ENCODE data around the gene CRNKL1.

CRNKL1 gene

DNA sequence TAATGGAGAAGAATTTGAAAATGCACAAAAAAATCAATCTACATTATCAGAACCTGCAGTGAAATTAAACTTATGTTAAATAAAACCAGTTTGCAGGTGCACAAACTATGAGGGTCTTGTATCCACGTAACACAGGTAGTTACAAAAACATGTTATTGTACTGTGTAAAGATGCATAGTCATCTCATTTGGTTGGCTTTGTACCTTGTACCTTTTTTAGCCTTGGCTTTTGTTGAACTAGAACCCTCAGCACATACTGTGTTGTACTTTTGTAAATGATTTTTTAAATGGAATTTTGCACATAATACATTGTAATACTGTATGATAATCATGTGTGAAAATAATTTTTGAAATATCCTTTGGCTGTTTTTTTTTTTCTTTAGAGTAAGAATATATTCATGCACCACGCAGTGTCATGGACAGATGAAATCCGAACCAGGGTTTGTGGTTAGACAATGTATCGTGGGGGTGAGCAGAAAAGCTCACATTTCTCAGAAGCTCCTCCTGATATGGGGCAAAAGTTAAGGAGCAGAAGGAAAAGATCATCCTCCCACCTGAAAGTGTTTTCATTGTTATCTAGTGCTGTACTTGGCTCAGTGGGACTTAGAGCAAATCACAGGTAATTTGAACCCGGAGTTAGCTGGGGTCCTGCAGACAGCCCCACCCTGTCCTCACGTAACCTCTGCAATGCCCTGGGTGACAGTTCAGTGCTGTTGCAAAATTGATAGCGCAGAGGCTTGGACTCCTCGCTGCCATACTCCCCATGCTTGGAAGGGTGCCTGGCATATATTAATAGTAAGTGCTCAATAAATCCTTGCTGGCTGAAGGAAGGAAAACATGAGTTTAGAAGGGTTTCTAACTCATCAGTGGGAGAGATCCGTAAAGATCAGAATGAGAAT lies 49.9 kb downstream of the CRNKL1 start:
- peak; percentile 87 for ATAC-seq
- TF ChIP-seq RARB (CRISPR knock-in tag; IDR thresholded peaks at IDR 0.05) (no peak), OSR1 (CRISPR knock-in tag; IDR thresholded peaks at IDR 0.05) (no peak)

DNA sequence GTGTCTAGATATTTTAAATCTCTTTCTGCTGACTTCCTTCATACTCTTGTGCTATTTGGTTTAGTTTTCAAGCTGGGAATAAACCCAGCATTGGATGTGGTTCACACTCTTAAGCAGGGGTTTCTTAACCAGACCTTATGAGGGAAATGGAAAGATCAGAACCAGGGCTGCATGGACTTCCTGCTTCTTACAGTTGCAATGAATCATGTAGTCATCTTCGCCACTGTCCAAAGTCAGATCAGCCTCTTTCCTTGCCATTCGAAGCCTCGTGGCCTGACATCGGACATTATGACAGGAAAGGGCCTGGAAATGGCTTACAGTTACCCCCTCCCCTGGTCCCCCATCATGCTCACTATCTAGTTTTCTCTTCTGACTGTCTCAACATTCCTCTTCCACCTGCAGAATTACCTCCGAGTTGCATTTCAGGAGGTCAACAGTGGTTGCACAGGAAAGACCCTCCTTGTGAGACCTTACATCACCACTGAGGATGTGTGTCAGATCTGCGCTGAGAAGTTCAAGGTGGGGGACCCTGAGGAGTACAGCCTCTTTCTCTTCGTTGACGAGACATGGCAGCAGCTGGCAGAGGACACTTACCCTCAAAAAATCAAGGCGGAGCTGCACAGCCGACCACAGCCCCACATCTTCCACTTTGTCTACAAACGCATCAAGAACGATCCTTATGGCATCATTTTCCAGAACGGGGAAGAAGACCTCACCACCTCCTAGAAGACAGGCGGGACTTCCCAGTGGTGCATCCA lies 51.9 kb downstream of the CRNKL1 start:
- no peak for ATAC-seq
- TF ChIP-seq, protein P1, sequence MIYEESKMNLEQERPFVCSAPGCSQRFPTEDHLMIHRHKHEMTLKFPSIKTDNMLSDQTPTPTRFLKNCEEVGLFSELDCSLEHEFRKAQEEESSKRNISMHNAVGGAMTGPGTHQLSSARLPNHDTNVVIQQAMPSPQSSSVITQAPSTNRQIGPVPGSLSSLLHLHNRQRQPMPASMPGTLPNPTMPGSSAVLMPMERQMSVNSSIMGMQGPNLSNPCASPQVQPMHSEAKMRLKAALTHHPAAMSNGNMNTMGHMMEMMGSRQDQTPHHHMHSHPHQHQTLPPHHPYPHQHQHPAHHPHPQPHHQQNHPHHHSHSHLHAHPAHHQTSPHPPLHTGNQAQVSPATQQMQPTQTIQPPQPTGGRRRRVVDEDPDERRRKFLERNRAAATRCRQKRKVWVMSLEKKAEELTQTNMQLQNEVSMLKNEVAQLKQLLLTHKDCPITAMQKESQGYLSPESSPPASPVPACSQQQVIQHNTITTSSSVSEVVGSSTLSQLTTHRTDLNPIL (CRISPR knock-in tag; IDR thresholded peaks at IDR 0.05; ENCODE audit: low read depth), result no peak
- no peak for TF ChIP-seq TCF4 (CRISPR knock-in tag; IDR thresholded peaks at IDR 0.05; ENCODE audit: borderline replicate concordance)
- TF ChIP-seq BACH2 (CRISPR knock-in tag; IDR thresholded peaks at IDR 0.05; ENCODE audit: borderline replicate concordance), result no peak
- no peak for TF ChIP-seq ZFP3 (CRISPR knock-in tag; IDR thresholded peaks at IDR 0.05)
- TF ChIP-seq ESRRG (CRISPR knock-in tag; IDR thresholded peaks at IDR 0.05), result no peak
- TF ChIP-seq, protein P2, sequence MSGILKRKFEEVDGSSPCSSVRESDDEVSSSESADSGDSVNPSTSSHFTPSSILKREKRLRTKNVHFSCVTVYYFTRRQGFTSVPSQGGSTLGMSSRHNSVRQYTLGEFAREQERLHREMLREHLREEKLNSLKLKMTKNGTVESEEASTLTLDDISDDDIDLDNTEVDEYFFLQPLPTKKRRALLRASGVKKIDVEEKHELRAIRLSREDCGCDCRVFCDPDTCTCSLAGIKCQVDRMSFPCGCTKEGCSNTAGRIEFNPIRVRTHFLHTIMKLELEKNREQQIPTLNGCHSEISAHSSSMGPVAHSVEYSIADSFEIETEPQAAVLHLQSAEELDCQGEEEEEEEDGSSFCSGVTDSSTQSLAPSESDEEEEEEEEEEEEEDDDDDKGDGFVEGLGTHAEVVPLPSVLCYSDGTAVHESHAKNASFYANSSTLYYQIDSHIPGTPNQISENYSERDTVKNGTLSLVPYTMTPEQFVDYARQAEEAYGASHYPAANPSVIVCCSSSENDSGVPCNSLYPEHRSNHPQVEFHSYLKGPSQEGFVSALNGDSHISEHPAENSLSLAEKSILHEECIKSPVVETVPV (CRISPR knock-in tag; IDR thresholded peaks at IDR 0.05), result no peak
- no peak for TF ChIP-seq SNAI2 (CRISPR knock-in tag; IDR thresholded peaks at IDR 0.05)
- TF ChIP-seq ZC3H10 (CRISPR knock-in tag; IDR thresholded peaks at IDR 0.05), result no peak
- TF ChIP-seq ZNF8 (CRISPR knock-in tag; IDR thresholded peaks at IDR 0.05), result no peak
- no peak for TF ChIP-seq ISL1 (CRISPR knock-in tag; IDR thresholded peaks at IDR 0.05)
- no peak for TF ChIP-seq OSR1 (CRISPR knock-in tag; IDR thresholded peaks at IDR 0.05)
- no peak for TF ChIP-seq TOX (CRISPR knock-in tag; IDR thresholded peaks at IDR 0.05; ENCODE audit: borderline replicate concordance)
- TF ChIP-seq, protein P3, sequence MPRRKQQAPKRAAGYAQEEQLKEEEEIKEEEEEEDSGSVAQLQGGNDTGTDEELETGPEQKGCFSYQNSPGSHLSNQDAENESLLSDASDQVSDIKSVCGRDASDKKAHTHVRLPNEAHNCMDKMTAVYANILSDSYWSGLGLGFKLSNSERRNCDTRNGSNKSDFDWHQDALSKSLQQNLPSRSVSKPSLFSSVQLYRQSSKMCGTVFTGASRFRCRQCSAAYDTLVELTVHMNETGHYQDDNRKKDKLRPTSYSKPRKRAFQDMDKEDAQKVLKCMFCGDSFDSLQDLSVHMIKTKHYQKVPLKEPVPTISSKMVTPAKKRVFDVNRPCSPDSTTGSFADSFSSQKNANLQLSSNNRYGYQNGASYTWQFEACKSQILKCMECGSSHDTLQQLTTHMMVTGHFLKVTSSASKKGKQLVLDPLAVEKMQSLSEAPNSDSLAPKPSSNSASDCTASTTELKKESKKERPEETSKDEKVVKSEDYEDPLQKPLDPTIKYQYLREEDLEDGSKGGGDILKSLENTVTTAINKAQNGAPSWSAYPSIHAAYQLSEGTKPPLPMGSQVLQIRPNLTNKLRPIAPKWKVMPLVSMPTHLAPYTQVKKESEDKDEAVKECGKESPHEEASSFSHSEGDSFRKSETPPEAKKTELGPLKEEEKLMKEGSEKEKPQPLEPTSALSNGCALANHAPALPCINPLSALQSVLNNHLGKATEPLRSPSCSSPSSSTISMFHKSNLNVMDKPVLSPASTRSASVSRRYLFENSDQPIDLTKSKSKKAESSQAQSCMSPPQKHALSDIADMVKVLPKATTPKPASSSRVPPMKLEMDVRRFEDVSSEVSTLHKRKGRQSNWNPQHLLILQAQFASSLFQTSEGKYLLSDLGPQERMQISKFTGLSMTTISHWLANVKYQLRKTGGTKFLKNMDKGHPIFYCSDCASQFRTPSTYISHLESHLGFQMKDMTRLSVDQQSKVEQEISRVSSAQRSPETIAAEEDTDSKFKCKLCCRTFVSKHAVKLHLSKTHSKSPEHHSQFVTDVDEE (CRISPR knock-in tag; IDR thresholded peaks at IDR 0.05), result no peak

DNA sequence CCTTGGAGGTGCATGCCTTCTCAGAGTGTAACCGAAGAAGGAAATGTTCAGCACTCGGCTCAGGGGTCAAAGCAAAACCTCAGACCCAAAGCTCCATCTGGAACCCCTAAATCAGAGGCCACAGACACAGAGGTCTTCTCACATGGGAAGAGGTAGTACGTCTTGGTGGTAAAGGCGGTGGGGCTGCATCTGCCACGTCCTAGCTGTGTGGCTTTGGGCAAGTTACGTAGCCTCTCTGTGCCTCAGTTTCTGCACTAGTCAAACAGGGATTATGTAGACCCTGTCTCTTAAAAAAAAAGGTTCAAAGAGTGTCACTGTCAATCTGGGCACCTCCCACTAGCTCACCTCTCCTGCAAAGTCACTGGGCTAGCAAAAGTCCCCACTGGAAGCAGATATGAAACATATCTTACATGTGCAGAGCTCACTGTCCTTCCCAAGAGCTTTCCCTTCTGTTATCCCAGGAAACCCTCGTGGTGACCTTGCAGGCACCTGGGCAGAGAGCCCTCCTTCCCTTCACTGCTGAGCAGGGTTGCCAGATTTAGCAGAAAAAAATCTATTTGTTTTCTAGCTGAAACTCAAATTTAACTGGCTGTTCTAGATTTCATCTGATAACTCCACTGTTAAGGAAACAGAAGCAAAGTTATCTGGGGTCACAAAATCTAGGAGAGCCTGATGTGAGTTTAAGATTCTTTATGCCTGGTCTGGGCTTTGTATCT lies 53.1 kb downstream of the CRNKL1 start:
- no peak for ATAC-seq
- no peak for TF ChIP-seq OSR1 (CRISPR knock-in tag; IDR thresholded peaks at IDR 0.05)
- TF ChIP-seq, protein P3 (CRISPR knock-in tag; IDR thresholded peaks at IDR 0.05), result no peak

DNA sequence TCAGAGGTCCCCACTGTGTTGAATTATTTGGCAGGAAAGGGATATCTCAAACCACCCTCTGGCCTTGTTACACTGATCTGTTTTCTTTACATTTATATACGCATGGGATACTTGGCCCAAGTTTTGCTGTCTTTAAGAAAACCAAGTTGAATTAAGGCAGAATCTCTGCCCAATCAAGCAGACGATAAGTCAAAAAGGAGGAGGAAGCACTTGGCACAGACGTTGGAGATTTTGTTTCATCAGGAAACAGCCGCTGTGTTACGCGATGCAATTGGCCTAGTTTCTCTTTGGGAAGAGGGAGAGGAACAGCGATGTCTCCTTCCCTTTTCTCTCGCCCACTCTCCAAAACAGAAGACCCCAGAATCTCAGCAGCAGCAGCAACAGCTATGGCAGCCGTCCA lies 55.3 kb downstream of the CRNKL1 start:
- no peak for ATAC-seq
- TF ChIP-seq ZNF70 (CRISPR knock-in tag; IDR thresholded peaks at IDR 0.05) (no peak), SNAI2 (CRISPR knock-in tag; IDR thresholded peaks at IDR 0.05) (no peak), ZNF565 (CRISPR knock-in tag; conservative IDR thresholded peaks at IDR 0.05; ENCODE audit: low read depth) (no peak), ZFP30 (CRISPR knock-in tag; IDR thresholded peaks at IDR 0.05) (no peak), ESRRG (CRISPR knock-in tag; IDR thresholded peaks at IDR 0.05) (no peak), OSR1 (CRISPR knock-in tag; IDR thresholded peaks at IDR 0.05) (no peak)
- TF ChIP-seq, protein P4, sequence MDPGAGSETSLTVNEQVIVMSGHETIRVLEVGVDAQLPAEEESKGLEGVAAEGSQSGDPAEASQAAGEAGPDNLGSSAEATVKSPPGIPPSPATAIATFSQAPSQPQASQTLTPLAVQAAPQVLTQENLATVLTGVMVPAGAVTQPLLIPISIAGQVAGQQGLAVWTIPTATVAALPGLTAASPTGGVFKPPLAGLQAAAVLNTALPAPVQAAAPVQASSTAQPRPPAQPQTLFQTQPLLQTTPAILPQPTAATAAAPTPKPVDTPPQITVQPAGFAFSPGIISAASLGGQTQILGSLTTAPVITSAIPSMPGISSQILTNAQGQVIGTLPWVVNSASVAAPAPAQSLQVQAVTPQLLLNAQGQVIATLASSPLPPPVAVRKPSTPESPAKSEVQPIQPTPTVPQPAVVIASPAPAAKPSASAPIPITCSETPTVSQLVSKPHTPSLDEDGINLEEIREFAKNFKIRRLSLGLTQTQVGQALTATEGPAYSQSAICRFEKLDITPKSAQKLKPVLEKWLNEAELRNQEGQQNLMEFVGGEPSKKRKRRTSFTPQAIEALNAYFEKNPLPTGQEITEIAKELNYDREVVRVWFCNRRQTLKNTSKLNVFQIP (CRISPR knock-in tag; IDR thresholded peaks at IDR 0.05; ENCODE audit: borderline replicate concordance, low read depth), result no peak
